ENCODE measurements around the gene CPNE5.

DNA sequence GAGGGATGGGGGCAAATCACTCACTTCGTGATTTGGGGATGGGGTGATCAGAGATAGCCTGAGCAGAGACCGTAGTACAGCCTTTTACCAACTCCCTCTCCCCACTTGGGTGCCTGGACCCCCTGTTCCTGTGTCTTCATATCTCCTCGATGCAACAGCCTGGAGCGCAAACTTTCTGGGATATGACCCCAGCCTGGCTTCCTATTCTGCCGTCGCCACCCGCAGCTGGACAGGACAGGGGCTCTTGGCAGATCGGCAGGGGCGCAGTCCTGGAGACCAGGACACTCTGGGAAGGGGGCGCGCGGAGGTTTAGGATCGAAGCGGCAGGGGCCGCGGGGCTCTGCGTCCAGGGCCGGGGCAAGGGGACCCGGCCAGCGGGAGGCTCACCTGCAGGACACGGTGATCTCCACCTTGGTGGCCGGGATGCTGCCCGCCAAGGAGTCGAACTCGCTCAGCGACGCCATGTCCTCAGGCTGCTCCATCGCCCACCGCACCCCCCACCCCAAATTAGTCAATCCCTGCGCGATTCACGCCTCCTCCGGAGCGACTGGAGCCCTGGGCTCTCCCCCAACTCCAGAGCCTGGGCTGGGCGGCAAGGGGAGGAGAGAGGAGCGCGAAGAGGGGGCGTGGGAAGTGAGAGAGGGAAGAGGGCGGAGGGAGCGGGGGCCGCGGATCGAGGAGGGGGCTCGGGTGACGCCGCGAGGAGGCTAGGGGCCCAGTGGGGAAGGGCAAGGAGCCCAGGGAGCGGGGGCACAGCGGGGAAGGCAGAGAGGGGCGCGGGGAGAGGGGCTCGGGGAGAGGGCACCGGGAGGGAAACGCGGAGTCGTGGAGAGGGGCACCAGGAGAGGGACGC is at the start of gene CPNE5:
- TF ChIP-seq POLR2A (IDR thresholded peaks at IDR 0.05) = no peak
- TF ChIP-seq, protein P1, sequence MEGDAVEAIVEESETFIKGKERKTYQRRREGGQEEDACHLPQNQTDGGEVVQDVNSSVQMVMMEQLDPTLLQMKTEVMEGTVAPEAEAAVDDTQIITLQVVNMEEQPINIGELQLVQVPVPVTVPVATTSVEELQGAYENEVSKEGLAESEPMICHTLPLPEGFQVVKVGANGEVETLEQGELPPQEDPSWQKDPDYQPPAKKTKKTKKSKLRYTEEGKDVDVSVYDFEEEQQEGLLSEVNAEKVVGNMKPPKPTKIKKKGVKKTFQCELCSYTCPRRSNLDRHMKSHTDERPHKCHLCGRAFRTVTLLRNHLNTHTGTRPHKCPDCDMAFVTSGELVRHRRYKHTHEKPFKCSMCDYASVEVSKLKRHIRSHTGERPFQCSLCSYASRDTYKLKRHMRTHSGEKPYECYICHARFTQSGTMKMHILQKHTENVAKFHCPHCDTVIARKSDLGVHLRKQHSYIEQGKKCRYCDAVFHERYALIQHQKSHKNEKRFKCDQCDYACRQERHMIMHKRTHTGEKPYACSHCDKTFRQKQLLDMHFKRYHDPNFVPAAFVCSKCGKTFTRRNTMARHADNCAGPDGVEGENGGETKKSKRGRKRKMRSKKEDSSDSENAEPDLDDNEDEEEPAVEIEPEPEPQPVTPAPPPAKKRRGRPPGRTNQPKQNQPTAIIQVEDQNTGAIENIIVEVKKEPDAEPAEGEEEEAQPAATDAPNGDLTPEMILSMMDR (IDR thresholded peaks at IDR 0.05) = no peak
